ENCODE data around the gene PRR12. TPM values are rescaled to one million over a fixed set of nuclear protein-coding genes. Genes with fewer than 3 reads are reported as not detected.

The PRR12 gene
- polyA plus RNA-seq, 1 donor (not counting 4 experiments of a cell fraction or from before 2014, with no cell fraction given), result 0.35 TPM

GRCh38 chr19:49589502-49589905 is 1.5 kb upstream of the PRR12 start:
- no peak overlapping the region for H2AFZ ChIP-seq (ENCODE audit: control insufficient read depth, low read length)
- peaks cover 11% of the 10 kb centered on the region for H3K79me2 ChIP-seq (ENCODE audit: control insufficient read depth, insufficient read depth, low read length)
- dilution Hi-C loops (cut with MboI; ENCODE audit: extremely low pct_ligation_motif_present, low sequenced_read_pairs), result no loop called here
- H3K9me1 ChIP-seq (ENCODE audit: control insufficient read depth, extremely low read depth, insufficient read depth, low read length), result no peaks in the 10 kb centered on the region
- no peak overlapping the region for H3K4me3 ChIP-seq (ENCODE audit: control insufficient read depth in 2 of 3, extremely low read depth in 1 of 3, insufficient read depth in 2 of 3, low read depth in 1 of 3, low read length in 3 of 3)
- no peaks in the 10 kb centered on the region for H3K27me3 ChIP-seq (ENCODE audit: control insufficient read depth, extremely low read depth, insufficient read depth, low read length)
- H3K36me3 ChIP-seq (ENCODE audit: control insufficient read depth in 2 of 2, extremely low read depth in 1 of 2, insufficient read depth in 2 of 2, low read length in 2 of 2), result peaks cover 3 to 7% of the 10 kb centered on the region in 2 experiments
- H3K9ac ChIP-seq (ENCODE audit: control insufficient read depth, extremely low read depth, insufficient read depth, low read length), result no peak overlapping the region
- H3K27ac ChIP-seq (ENCODE audit: control insufficient read depth, insufficient read depth, low read length), result no peak overlapping the region
- no peak for TF ChIP-seq EZH2 (IDR thresholded peaks at IDR 0.05; ENCODE audit: low read length)
- no peaks in the 10 kb centered on the region for H3K9me3 ChIP-seq (ENCODE audit: control insufficient read depth, low read depth, low read length)
- peaks cover 18% of the 10 kb centered on the region for H3K4me1 ChIP-seq (ENCODE audit: control insufficient read depth, extremely low read depth, insufficient read depth, low read length)
- H3K4me2 ChIP-seq (ENCODE audit: control insufficient read depth, extremely low read depth, insufficient read depth, low read depth, low read length), result peak overlapping the region; percentile 32
- DNase-seq (ENCODE audit: low read depth, low spot score) (no peak), FAIRE-seq (no peak)
- H4K20me1 ChIP-seq (ENCODE audit: control insufficient read depth, extremely low read depth, insufficient read depth, low read length), result peaks cover 2% of the 10 kb centered on the region

- Histone ChIP-seq H3K79me2 (ENCODE audit: control insufficient read depth, insufficient read depth, low read length) (peaks cover 14% of the 10 kb centered on the region), H3K36me3 (ENCODE audit: control insufficient read depth in 2 of 2, extremely low read depth in 1 of 2, insufficient read depth in 2 of 2, low read length in 2 of 2) (peaks cover 3 to 11% of the 10 kb centered on the region in 2 experiments), H3K9me1 (ENCODE audit: control insufficient read depth, extremely low read depth, insufficient read depth, low read length) (no peaks in the 10 kb centered on the region), H3K9ac (ENCODE audit: control insufficient read depth, extremely low read depth, insufficient read depth, low read length) (peak overlapping the region; percentile 92), H3K4me2 (ENCODE audit: control insufficient read depth, extremely low read depth, insufficient read depth, low read depth, low read length) (peak overlapping the region; percentile 99), H3K9me3 (ENCODE audit: control insufficient read depth, low read depth, low read length) (no peaks in the 10 kb centered on the region), H3K27me3 (ENCODE audit: control insufficient read depth, extremely low read depth, insufficient read depth, low read length) (no peaks in the 10 kb centered on the region), H3K4me1 (ENCODE audit: control insufficient read depth, extremely low read depth, insufficient read depth, low read length) (peaks cover 18% of the 10 kb centered on the region), H3K4me3 (ENCODE audit: control insufficient read depth in 2 of 3, extremely low read depth in 1 of 3, insufficient read depth in 2 of 3, low read depth in 1 of 3, low read length in 3 of 3) (peak overlapping the region; percentile 77 to 92 (median 82)), H4K20me1 (ENCODE audit: control insufficient read depth, extremely low read depth, insufficient read depth, low read length) (peaks cover 2% of the 10 kb centered on the region), H2AFZ (ENCODE audit: control insufficient read depth, low read length) (peak overlapping the region; percentile 63), H3K27ac (ENCODE audit: control insufficient read depth, insufficient read depth, low read length) (peak overlapping the region; percentile 92)
- DNase-seq (ENCODE audit: low read depth, low spot score), result peak; percentile 93
- TF ChIP-seq CTCF (optimal IDR thresholded peaks at IDR 0.05 in 1 of 3, IDR thresholded peaks at IDR 0.05 in 1 of 3, conservative IDR thresholded peaks at IDR 0.05 in 1 of 3; ENCODE audit: extremely low read depth in 1 of 3, insufficient read depth in 2 of 3, low read length in 3 of 3) (peak; percentile 0 to 14 (median 10)), EZH2 (IDR thresholded peaks at IDR 0.05; ENCODE audit: low read length) (no peak)
- dilution Hi-C loops (cut with MboI; ENCODE audit: extremely low pct_ligation_motif_present, low sequenced_read_pairs), result no loop called here
- peak; percentile 93 for FAIRE-seq
Measured at GRCh38 chr19:49590071-49590970, 661 bp upstream of the PRR12 start.

Measured in keratinocyte (primary cell).